GM23248 (cell line): ENCODE results near the gene SPINK4.

Experiments
- EZH2 ChIP-seq: fragments of 200-600 bp; sonication (generic); IDR thresholded peaks from 2 replicates; pipeline ENCODE4 v1.6.1; 2018; ENCODE audit warnings: antibody characterized with exemption, mild to moderate bottlenecking; ENCODE audit not compliant: insufficient read depth, poor library complexity, severe bottlenecking
- EZH2phosphoT487 ChIP-seq: fragments of 200-600 bp; sonication (generic); IDR thresholded peaks from 2 replicates; pipeline ENCODE4 v1.6.1; 2018; ENCODE audit warnings: antibody characterized with exemption, moderate library complexity, mild to moderate bottlenecking, low read depth; ENCODE audit not compliant: insufficient read depth

DNA sequence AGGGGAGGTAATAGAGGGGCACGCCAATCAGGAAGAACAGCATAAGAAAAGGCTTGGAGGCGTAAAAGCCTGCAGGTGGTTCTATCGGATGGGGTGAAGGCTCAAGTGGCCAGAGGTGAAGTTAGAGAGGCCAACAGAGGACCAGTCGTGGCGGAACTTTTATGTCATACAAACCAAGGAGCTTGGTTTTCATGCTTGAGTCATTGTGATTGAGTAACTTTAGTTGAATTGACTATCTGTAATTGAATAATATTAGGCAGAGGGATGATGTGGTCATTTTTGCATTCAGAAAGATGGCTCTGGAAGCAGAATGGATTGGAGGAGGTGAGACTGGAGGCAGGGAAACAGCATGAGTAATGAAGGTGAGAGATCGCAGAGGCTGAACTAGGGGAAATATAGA is 7.2 kb upstream of the SPINK4 start:
- TF ChIP-seq EZH2 (no peak), EZH2phosphoT487 (no peak)
